GM12878 (cell line): ENCODE measurements around the gene EFCC1. TPM values are rescaled to one million over a fixed set of nuclear protein-coding genes. Genes with fewer than 3 reads are reported as not detected.

ENCODE experiments used
- ATAC-seq: fragments of 200-7000 bp; cut with Tn5 transposase; 3 replicates; pipeline ENCODE4 v1.9.1; 2020; ENCODE audit warnings: mild to moderate bottlenecking, moderate library complexity
- BruUV-seq: library from RNA; stranded (reverse); fragments of 400-500 nt; replicated peaks from 2 replicates; lab custom pipeline; 2021; lab: Mats Ljungman, UMichigan
- CTCF ChIA-PET: fragments of 300-600 bp; sonication (Branson Sonifier 250); formaldehyde crosslinking; extraction: SDS; loops from one replicate; lab custom pipeline; 2021; ENCODE audit warnings: inconsistent platforms; lab: Yijun Ruan, JAX
- POLR2A ChIA-PET: fragments of 350-600 bp; formaldehyde crosslinking; extraction: SDS; loops from one replicate; lab custom pipeline; 2021; ENCODE audit warnings: inconsistent platforms; lab: Charles Lee
- RAD21 ChIA-PET: fragments of 300-600 bp; sonication (Branson Sonifier 250); formaldehyde crosslinking; loops from one replicate; lab custom pipeline; 2023; ENCODE audit warnings: antibody characterized with exemption; ENCODE audit not compliant: unreplicated experiment; lab: Charles Lee
- SMC1A ChIA-PET: fragments of 300-600 bp; sonication (Branson Sonifier 250); formaldehyde crosslinking; loops from one replicate; lab custom pipeline; 2023; ENCODE audit not compliant: unreplicated experiment, uncharacterized antibody; lab: Charles Lee
- DNase-seq: peaks from one replicate; pipeline ENCODE4 v3.0.0-alpha.2; 2011; ENCODE audit warnings: low read depth, low spot score
- FAIRE-seq: peaks from 3 replicates; lab custom pipeline; 2011; peaks lifted over from hg19 to GRCh38; lab: Jason Lieb, UNC
- H2AFZ ChIP-seq: 2 replicates; pipeline ENCODE4 v1.6.0; 2011; ENCODE audit warnings: low read depth, low read length, control low read depth; ENCODE audit not compliant: control insufficient read depth
- H3K27ac ChIP-seq: 2 replicates; pipeline ENCODE4 v1.5.1; 2011; ENCODE audit warnings: control low read depth; ENCODE audit not compliant: control insufficient read depth, insufficient read depth
- H3K27me3 ChIP-seq, 2 experiments: replicated peaks in 1 of 2; 2 replicates each; pipeline versions ENCODE4 v1.6.0 to v1.6.1; 2011; ENCODE audit warnings: low read length in 1 of 2; ENCODE audit not compliant: control insufficient read depth in 2 of 2, insufficient read depth in 2 of 2
- H3K36me3 ChIP-seq, 2 experiments: 2 replicates each; pipeline ENCODE4 v1.5.1; 2011; ENCODE audit warnings: low read length in 1 of 2; ENCODE audit not compliant: control insufficient read depth in 2 of 2, insufficient read depth in 2 of 2
- H3K4me1 ChIP-seq: 2 replicates; pipeline ENCODE4 v1.6.1; 2011; ENCODE audit warnings: mild to moderate bottlenecking, low read length, moderate library complexity, mixed read lengths; ENCODE audit not compliant: control insufficient read depth, insufficient read depth
- H3K4me2 ChIP-seq: 2 replicates; pipeline ENCODE4 v1.6.0; 2011; ENCODE audit warnings: control low read depth; ENCODE audit not compliant: control insufficient read depth, insufficient read depth
- H3K4me3 ChIP-seq: fragments of 200-600 bp; sonication (generic); 2 replicates; pipeline ENCODE4 v1.5.1; 2016
- H3K79me2 ChIP-seq: 2 replicates; pipeline ENCODE4 v1.6.0; 2011; ENCODE audit warnings: low read length; ENCODE audit not compliant: control insufficient read depth, insufficient read depth
- H3K9ac ChIP-seq: 2 replicates; pipeline ENCODE4 v1.8.0; 2011; ENCODE audit warnings: low read length, control low read depth, mixed read lengths; ENCODE audit not compliant: control insufficient read depth, insufficient read depth
- H3K9me3 ChIP-seq: replicated peaks from 3 replicates; pipeline ENCODE4 v1.5.1; 2011; ENCODE audit warnings: mild to moderate bottlenecking, low read length; ENCODE audit not compliant: control insufficient read depth, insufficient read depth
- H4K20me1 ChIP-seq: 2 replicates; pipeline ENCODE4 v1.6.0; 2011; ENCODE audit not compliant: control insufficient read depth, insufficient read depth
- CBX5 ChIP-seq: sonication (generic); IDR thresholded peaks from 2 replicates; pipeline ENCODE4 v1.6.1; 2016; ENCODE audit warnings: low read depth, moderate library complexity, mild to moderate bottlenecking, inconsistent platforms
- CHD1 ChIP-seq: IDR thresholded peaks from 2 replicates; pipeline ENCODE4 v1.6.1; 2012; ENCODE audit warnings: low read depth, low read length, improper control_type of control experiment
- CHD4 ChIP-seq: fragments of 200-600 bp; sonication (generic); IDR thresholded peaks from 2 replicates; pipeline ENCODE4 v1.6.1; 2016; ENCODE audit warnings: mild to moderate bottlenecking
- LARP7 ChIP-seq: fragments of 450-650 bp; IDR thresholded peaks from 2 replicates; pipeline ENCODE4 v1.6.1; 2017; ENCODE audit warnings: mild to moderate bottlenecking
- MYC ChIP-seq: IDR thresholded peaks from 2 replicates; pipeline ENCODE4 v1.6.1; 2011; ENCODE audit warnings: mild to moderate bottlenecking, low read length, moderate library complexity, inconsistent platforms; ENCODE audit not compliant: insufficient read depth, insufficient replicate concordance, insufficient read length, severe bottlenecking
- RUNX3 ChIP-seq: IDR thresholded peaks from 2 replicates; pipeline ENCODE4 v1.6.1; 2012; ENCODE audit warnings: low read length, inconsistent platforms
- SPI1 ChIP-seq: IDR thresholded peaks from 2 replicates; pipeline ENCODE4 v1.6.1; 2011; ENCODE audit warnings: low read depth, mild to moderate bottlenecking, low read length, moderate library complexity, borderline replicate concordance; ENCODE audit not compliant: insufficient read depth
- SRF ChIP-seq, 2 experiments: IDR thresholded peaks; 2 replicates each; pipeline ENCODE4 v1.6.1; 2011; ENCODE audit warnings: low read depth in 2 of 2, low read length in 2 of 2, mild to moderate bottlenecking in 1 of 2, moderate library complexity in 1 of 2
- ZBTB33 ChIP-seq: fragments of 450-650 bp; IDR thresholded peaks from 2 replicates; pipeline ENCODE4 v1.6.1; 2017; ENCODE audit warnings: mild to moderate bottlenecking
- WGBS: methylation state at CpG from one replicate; pipeline ENCODE4 v1.1.6; 2016; ENCODE audit warnings: low lambda C conversion rate; ENCODE audit not compliant: insufficient replicate concordance, insufficient coverage; ENCODE audit errors: missing lambda C conversion rate; 5-methylcytosine and 5-hydroxymethylcytosine counted together
- in situ Hi-C: fragments of 300-500 bp; cut with MboI; formaldehyde crosslinking; loops from 9 replicates; pipeline ENCODE4 v1.14.3; 2018; ENCODE audit warnings: mixed read lengths
- intact Hi-C: fragments of 100-400 bp; cut with micrococcal nuclease; formaldehyde crosslinking; loops from one replicate; pipeline ENCODE4 v1.14.2; 2022; ENCODE audit not compliant: unreplicated experiment
- polyA plus RNA-seq, 11 experiments: library from polyadenylated mRNA; depleted of rRNA in 4 of 11; unstranded in 6 of 11; stranded (reverse) in 5 of 11; fragments of >200 nt; fragmentation: Nextera tagmentation in 4 of 11; fragmentation: Illumina TruSeq in 1 of 11; extraction: Ambion mirVana in 4 of 11; extraction: Trizol in 1 of 11; gene quantifications; 1 replicate in 1 of 11; 2 replicates in 10 of 11; pipeline versions ENCODE4 v1.2.1 to v1.2.3, GENCODE V29; 2011 to 2016; ENCODE audit warnings: inconsistent platforms in 2 of 11, missing spikeins in 2 of 11, low read depth in 1 of 11
- total RNA-seq, 4 experiments: library from RNA; depleted of rRNA in 3 of 4; stranded (reverse); fragments of >200 nt in 3 of 4; fragmentation: Illumina TruSeq in 1 of 4; extraction: Trizol in 1 of 4; gene quantifications; 2 replicates each; pipeline versions ENCODE4 v1.2.1 to v1.2.3, GENCODE V29; 2013 to 2021

Gene EFCC1
- total and polyA plus RNA-seq, 10 of the 15 experiments (the other 5 are each of a cell fraction or from before 2014, with no cell fraction given), result not detected

DNA sequence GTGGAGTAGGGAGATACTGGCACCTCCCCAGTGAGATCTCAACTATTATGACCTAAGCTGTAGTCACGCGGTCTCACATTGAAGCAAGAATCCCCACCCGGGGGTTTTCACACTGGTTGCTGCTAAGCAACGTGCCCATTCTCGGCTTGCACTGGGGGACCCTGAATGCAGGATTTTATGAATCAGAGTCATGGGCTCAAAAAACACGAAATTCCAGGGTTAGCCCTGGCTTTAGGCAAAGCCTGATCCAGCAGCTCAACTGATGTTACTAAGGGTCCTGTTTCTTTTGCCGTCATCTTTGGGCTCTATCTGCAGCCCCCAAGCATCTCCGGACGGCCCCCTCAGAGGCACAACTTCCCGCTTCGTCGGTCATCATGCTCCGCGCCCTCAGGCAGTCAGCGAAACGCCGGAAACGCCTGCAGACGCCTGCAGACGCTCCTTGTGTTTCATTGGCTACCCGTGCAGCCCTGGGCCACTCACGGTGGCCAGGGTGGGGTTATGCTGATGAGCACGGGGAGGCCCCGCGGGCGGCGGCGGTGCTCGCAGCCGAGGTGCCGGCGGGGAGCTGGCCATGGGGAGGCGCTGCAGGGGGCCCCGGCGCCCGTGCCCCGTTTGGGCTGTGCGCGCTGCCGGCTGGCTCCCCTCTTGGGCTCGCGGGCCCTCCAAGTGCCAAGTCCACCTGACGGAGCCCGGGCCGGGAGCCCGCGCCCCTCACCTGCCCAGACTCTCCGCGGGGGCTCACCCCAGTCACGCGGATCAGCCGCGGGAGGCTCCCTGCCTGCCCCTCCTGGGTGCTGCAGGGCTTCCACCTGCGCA lies 25.8 kb downstream of the EFCC1 start (continued):
- TF ChIP-seq ZBTB33 (peak; percentile 29; the same call in 1 of the 2 replicates), CHD4 (no peak), MYC (no peak), CHD1 (no peak), CBX5 (no peak), SPI1 (no peak), SRF (IDR thresholded peaks at IDR 0.05; ENCODE audit: low read depth in 2 of 2, low read length in 2 of 2) (no peak)

DNA sequence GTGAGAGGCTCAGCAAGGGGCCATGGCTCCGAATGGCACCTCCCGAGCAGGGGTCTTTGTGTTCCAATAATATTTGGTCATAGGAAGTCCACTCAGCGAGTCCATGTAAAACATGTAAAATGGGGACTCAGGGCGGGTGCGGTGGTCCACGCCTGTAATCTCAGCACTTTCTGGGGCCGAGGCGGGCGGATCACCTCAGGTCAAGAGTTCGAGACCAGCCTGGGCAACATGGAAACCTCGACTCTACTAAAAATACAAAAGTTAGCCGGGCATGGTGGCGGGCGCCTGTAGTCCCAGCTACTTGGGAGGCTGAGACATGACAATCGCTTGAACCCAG lies 26.4 kb downstream of the EFCC1 start:
- ATAC-seq (no peak), FAIRE-seq (no peak), DNase-seq (no peak)
- no peaks in the 10 kb centered on the region; the same call in 2 of the 3 replicates for H3K9me3 ChIP-seq
- H3K4me2 ChIP-seq, result peak overlapping the region; percentile 98
- H4K20me1 ChIP-seq, result no peaks in the 10 kb centered on the region
- CTCF ChIA-PET, result interaction anchor here (0.8 to 3.5 kb wide), 11 partner anchors 8 to 289 kb away, joined by 3 to 39 read pairs (median 4); partner anchors contain the start of gene CFAP92
- H3K36me3 ChIP-seq, result no peaks in the 10 kb centered on the region
- peaks cover 5% of the 10 kb centered on the region for H3K4me1 ChIP-seq
- H3K9ac ChIP-seq, result 0 out of 2 replicates have a peak overlapping the region, but pooled peaks have one; percentile 44
- no peaks in the 10 kb centered on the region for H3K27me3 ChIP-seq
- peak overlapping the region; percentile 75 for H2AFZ ChIP-seq
- POLR2A ChIA-PET, result interaction anchor here (0.6 to 2.2 kb wide), 4 partner anchors 11 to 124 kb away, joined by 3 to 10 read pairs (median 4); no protein-coding TSS in a partner anchor
- BruUV-seq, result no TSS peak
- peak overlapping the region; percentile 74 for H3K4me3 ChIP-seq
- intact Hi-C loops, result no loop called here
- H3K79me2 ChIP-seq, result no peaks in the 10 kb centered on the region
- SMC1A ChIA-PET, result interaction anchor here (0.6 to 1.7 kb wide), 3 partner anchors 25 to 220 kb away, joined by 3 to 8 read pairs (median 3); no protein-coding TSS in a partner anchor
- no peak overlapping the region for H3K27ac ChIP-seq
- RAD21 ChIA-PET, result no interaction called here
- TF ChIP-seq LARP7 (peak; percentile 4; the same call in 1 of the 2 replicates), RUNX3 (no peak)
- WGBS, result 77% methylated on average over 15 of the region's 15 CpGs
- in situ Hi-C loops, result no loop called here
